ENCODE results near the gene AHCTF1.

DNA sequence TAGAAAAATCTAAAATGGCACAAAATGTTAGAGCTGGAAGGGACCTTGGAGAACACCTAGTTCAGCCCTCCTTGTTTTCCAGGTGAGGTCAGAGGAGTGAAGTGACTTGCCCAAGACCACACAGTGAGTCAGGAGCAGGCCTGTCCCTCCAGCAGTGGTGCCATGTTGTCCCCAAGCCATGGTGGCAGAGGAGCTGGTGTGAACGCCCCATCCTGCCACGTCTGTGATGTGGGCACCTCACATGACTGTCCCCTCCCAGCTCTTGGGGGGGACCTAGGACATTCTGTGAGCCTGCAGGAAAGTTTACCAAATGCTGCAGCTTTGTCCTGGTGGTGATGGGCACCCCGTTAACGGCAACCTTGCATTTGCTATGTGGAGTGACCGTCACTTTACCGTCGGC lies 141.4 kb downstream of the AHCTF1 start:
- TF ChIP-seq EZH2 (IDR thresholded peaks at IDR 0.05; ENCODE audit: low read length, missing control alignments) = no peak
- TF ChIP-seq, protein P1, sequence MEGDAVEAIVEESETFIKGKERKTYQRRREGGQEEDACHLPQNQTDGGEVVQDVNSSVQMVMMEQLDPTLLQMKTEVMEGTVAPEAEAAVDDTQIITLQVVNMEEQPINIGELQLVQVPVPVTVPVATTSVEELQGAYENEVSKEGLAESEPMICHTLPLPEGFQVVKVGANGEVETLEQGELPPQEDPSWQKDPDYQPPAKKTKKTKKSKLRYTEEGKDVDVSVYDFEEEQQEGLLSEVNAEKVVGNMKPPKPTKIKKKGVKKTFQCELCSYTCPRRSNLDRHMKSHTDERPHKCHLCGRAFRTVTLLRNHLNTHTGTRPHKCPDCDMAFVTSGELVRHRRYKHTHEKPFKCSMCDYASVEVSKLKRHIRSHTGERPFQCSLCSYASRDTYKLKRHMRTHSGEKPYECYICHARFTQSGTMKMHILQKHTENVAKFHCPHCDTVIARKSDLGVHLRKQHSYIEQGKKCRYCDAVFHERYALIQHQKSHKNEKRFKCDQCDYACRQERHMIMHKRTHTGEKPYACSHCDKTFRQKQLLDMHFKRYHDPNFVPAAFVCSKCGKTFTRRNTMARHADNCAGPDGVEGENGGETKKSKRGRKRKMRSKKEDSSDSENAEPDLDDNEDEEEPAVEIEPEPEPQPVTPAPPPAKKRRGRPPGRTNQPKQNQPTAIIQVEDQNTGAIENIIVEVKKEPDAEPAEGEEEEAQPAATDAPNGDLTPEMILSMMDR (conservative IDR thresholded peaks at IDR 0.05 in 1 of 2, IDR thresholded peaks at IDR 0.05 in 1 of 2; ENCODE audit: low read depth in 1 of 2, low read length in 2 of 2) = no peak
